ENCODE data around the gene YIPF2. TPM values are rescaled to one million over a fixed set of nuclear protein-coding genes. Genes with fewer than 3 reads are reported as not detected.
A peak's percentile ranks its signal among the peaks of the same experiment; 100 is the strongest.

The YIPF2 gene
- polyA plus RNA-seq, 1 of the 3 experiments (the other 2 are of a cell fraction), result 61.3 TPM

GRCh38 chr19:10963865-10964264 is 35.4 kb upstream of the YIPF2 start (continued):
- no peak for TF ChIP-seq FOSL2 (IDR thresholded peaks at IDR 0.05; ENCODE audit: borderline replicate concordance, low read depth)
- no peak for TF ChIP-seq FOXM1 (IDR thresholded peaks at IDR 0.05; ENCODE audit: low read depth)
- no peak for TF ChIP-seq MEF2A (IDR thresholded peaks at IDR 0.05; ENCODE audit: borderline replicate concordance, low read depth)
- TF ChIP-seq USF2 (IDR thresholded peaks at IDR 0.05; ENCODE audit: borderline replicate concordance, low read depth, low read length), result no peak

- CTCF ChIA-PET, result interaction anchor here (1.3 kb wide), 1 partner anchor 21 kb away, joined by 5 read pairs; no protein-coding TSS in a partner anchor
- H4K20me1 ChIP-seq (ENCODE audit: insufficient read depth), result peaks cover 50% of the 10 kb centered on the region
Observed at GRCh38 chr19:10962863-10963262, 34.4 kb upstream of the YIPF2 start.

More at GRCh38 chr19:10962863-10963262, 34.4 kb upstream of the YIPF2 start:
- Histone ChIP-seq H3K27me3 (ENCODE audit: insufficient read depth) (no peaks in the 10 kb centered on the region), H3K9me2 (no peaks in the 10 kb centered on the region), H2AFZ (ENCODE audit: low read depth) (no peak overlapping the region), H3K27ac (ENCODE audit: low read depth in 2 of 2, low read length in 1 of 2) (no peak overlapping the region), H3K9me3 (no peaks in the 10 kb centered on the region), H3F3A (replicated peaks; ENCODE audit: insufficient read depth) (peaks cover 4% of the 10 kb centered on the region), H3K4me2 (peak overlapping the region; percentile 80), H3K4me1 (ENCODE audit: control insufficient read depth in 1 of 2, insufficient read depth in 2 of 2, low read depth in 1 of 2, low read length in 1 of 2) (peaks cover 0 to 9% of the 10 kb centered on the region in 2 experiments; a peak in 2 of 4 replicates), H3K9ac (no peak overlapping the region), H3K4me3 (ENCODE audit: low read depth in 2 of 2, low read length in 1 of 2) (0 out of 4 replicates have a peak overlapping the region, but pooled peaks of 1 of the 2 experiments have one; percentile 76), H3K36me3 (replicated peaks in 1 of 2; ENCODE audit: control insufficient read depth in 1 of 2, insufficient read depth in 2 of 2, low read length in 1 of 2) (no peaks in the 10 kb centered on the region), H3K79me2 (ENCODE audit: insufficient read depth) (peaks cover 78% of the 10 kb centered on the region)
- POLR2A ChIA-PET, result no interaction called here
- no peak for DNase-seq
- WGBS (ENCODE audit: low lambda C conversion rate), result 93% methylated on average over 10 of the region's 10 CpGs
- TF ChIP-seq GATA2 (CRISPR knock-in tag; IDR thresholded peaks at IDR 0.05) (no peak), RFX5 (IDR thresholded peaks at IDR 0.05; ENCODE audit: low read length) (no peak), TCF12 (IDR thresholded peaks at IDR 0.05) (no peak), YY1 (IDR thresholded peaks at IDR 0.05; ENCODE audit: low read depth) (no peak), FOXJ3 (CRISPR knock-in tag; IDR thresholded peaks at IDR 0.05) (no peak), PBX3 (IDR thresholded peaks at IDR 0.05) (no peak), EZH2phosphoT487 (IDR thresholded peaks at IDR 0.05; ENCODE audit: borderline replicate concordance, low read depth) (no peak), IRF3 (IDR thresholded peaks at IDR 0.05; ENCODE audit: low read depth, low read length) (no peak), NFIC (IDR thresholded peaks at IDR 0.05; ENCODE audit: borderline replicate concordance) (no peak), ELF1 (IDR thresholded peaks at IDR 0.05) (no peak), RCOR1 (IDR thresholded peaks at IDR 0.05; ENCODE audit: low read length) (no peak), RAD21 (IDR thresholded peaks at IDR 0.05; ENCODE audit: low read length) (no peak), USF2 (IDR thresholded peaks at IDR 0.05; ENCODE audit: borderline replicate concordance, low read depth, low read length) (no peak), RXRA (IDR thresholded peaks at IDR 0.05; ENCODE audit: borderline replicate concordance, low read depth) (no peak)
- TF ChIP-seq, protein P1, sequence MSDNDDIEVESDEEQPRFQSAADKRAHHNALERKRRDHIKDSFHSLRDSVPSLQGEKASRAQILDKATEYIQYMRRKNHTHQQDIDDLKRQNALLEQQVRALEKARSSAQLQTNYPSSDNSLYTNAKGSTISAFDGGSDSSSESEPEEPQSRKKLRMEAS (IDR thresholded peaks at IDR 0.05; ENCODE audit: low read depth), result no peak
- TF ChIP-seq, protein P2, sequence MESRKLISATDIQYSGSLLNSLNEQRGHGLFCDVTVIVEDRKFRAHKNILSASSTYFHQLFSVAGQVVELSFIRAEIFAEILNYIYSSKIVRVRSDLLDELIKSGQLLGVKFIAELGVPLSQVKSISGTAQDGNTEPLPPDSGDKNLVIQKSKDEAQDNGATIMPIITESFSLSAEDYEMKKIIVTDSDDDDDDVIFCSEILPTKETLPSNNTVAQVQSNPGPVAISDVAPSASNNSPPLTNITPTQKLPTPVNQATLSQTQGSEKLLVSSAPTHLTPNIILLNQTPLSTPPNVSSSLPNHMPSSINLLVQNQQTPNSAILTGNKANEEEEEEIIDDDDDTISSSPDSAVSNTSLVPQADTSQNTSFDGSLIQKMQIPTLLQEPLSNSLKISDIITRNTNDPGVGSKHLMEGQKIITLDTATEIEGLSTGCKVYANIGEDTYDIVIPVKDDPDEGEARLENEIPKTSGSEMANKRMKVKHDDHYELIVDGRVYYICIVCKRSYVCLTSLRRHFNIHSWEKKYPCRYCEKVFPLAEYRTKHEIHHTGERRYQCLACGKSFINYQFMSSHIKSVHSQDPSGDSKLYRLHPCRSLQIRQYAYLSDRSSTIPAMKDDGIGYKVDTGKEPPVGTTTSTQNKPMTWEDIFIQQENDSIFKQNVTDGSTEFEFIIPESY (IDR thresholded peaks at IDR 0.05; ENCODE audit: borderline replicate concordance, low read depth), result no peak
